GM12874 (cell line): ENCODE data around the gene FBXW4.

Experiments used
- CTCF ChIP-seq: IDR thresholded peaks from 2 replicates; pipeline ENCODE4 v1.5.1; 2011; ENCODE audit warnings: low read depth, mild to moderate bottlenecking, control low read depth, low read length, moderate library complexity; ENCODE audit not compliant: insufficient read depth

Gene FBXW4

DNA sequence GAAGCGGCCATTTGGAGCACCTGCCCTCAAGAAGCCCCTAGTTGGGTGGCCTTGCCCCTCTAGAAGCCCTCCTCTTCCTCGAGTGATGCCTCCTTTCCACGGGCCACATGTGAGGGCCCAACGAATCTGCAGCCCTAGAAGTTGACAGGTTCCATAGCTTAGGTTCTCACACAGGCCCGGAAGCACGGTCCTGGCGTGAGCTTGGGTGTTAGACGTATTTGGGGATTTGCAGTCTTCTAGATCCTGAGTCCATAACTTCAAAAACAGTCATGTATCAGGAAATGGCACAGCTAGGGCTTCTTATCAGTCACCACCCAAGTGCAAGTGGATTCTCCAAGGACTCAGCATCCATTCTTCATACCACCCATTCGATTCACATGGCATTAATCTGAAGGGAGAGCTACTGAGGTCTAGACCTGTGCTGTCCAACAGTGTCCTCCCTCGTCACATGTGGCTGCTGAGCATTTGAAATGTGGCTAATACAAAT, 477 bp upstream of the FBXW4 start:
- TF ChIP-seq CTCF, result no peak

DNA sequence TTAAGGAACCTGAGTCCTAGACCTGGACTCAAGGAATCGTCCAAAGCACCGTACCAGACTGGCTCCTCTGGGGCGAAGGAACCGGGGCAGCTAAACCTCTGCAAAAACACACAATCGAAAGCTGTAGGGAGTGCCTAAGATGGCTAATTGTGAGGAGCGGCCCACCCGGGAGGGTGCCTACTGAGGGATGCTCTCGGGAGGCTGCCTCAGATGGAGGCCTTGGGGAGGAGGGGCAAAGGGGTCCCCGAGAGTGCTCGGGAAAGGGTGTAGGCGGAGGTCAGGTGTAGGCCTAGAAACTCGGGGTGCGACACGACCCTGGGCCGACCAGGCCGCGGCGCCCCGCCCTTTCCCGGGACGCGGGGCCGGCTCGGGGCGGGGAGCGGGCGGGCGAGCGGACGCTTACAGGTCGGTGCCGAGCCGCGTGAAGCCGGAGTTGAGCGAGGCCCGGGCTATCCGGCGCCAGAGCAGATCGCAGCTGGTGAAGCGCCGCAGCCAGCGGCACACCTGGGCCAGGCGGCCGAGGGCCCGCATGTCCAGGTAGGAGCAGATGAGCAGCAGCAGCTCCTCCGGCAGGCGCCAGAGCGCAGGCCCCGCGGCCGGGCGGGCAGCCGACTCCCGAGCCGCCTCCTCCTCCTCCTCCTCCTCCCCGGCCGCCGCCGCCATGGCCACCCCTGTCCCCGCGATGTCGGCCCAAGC, 844 bp downstream of the FBXW4 start:
- no peak for TF ChIP-seq CTCF

- TF ChIP-seq CTCF, result no peak
Observed at GRCh38 chr10:101693651-101693977, 1.4 kb downstream of the FBXW4 start.

GRCh38 chr10:101691081-101691480, 3.9 kb downstream of the FBXW4 start:
- no peak for TF ChIP-seq CTCF

GRCh38 chr10:101690461-101690860, 4.5 kb downstream of the FBXW4 start:
- TF ChIP-seq CTCF, result no peak

GRCh38 chr10:101687071-101687658, 7.8 kb downstream of the FBXW4 start:
- no peak for TF ChIP-seq CTCF

- no peak for TF ChIP-seq CTCF
Observed at GRCh38 chr10:101686133-101686925, 8.6 kb downstream of the FBXW4 start.
